Liver (tissue), 9 donors: Measurements from ENCODE around the gene ENAH. TPM values are rescaled to one million over a fixed set of nuclear protein-coding genes. Genes with fewer than 3 reads are reported as not detected.

Experiments
- DNase-seq: peaks from one replicate; pipeline ENCODE4 v3.0.0-alpha.2; 2017; ENCODE audit warnings: low spot score
- H3K27ac ChIP-seq, 2 donors: one replicate each; pipeline ENCODE4 v1.7.0; 2013; ENCODE audit warnings: inconsistent platforms in 2 of 2, low read length in 2 of 2, control low read depth in 1 of 2, low read depth in 1 of 2, mild to moderate bottlenecking in 1 of 2
- H3K27me3 ChIP-seq, 4 donors: one replicate each; pipeline versions ENCODE4 v1.6.1 to v1.7.0; 2013; ENCODE audit warnings: low read length in 3 of 4, inconsistent platforms in 1 of 4, mild to moderate bottlenecking in 1 of 4, moderate library complexity in 1 of 4; ENCODE audit not compliant: control insufficient read depth in 4 of 4, insufficient read depth in 4 of 4
- H3K36me3 ChIP-seq, 4 donors: one replicate each; pipeline versions ENCODE4 v1.6.1 to v1.7.0; 2013; ENCODE audit warnings: low read length in 3 of 4, mild to moderate bottlenecking in 3 of 4, low read depth in 1 of 4, moderate library complexity in 1 of 4; ENCODE audit not compliant: control insufficient read depth in 4 of 4, insufficient read depth in 3 of 4
- H3K4me1 ChIP-seq, 4 donors: one replicate each; pipeline versions ENCODE4 v1.6.1 to v1.7.0; 2013; ENCODE audit warnings: low read length in 3 of 4, mild to moderate bottlenecking in 3 of 4, moderate library complexity in 1 of 4; ENCODE audit not compliant: control insufficient read depth in 4 of 4, insufficient read depth in 4 of 4
- H3K4me3 ChIP-seq, 3 donors: one replicate each; pipeline versions ENCODE4 v1.6.1 to v1.7.0; 2013; ENCODE audit warnings: low read length in 3 of 3, control low read depth in 1 of 3, low read depth in 1 of 3, mild to moderate bottlenecking in 1 of 3
- H3K9ac ChIP-seq, 2 donors: one replicate each; pipeline ENCODE4 v1.7.0; 2013; ENCODE audit warnings: low read length in 2 of 2, mild to moderate bottlenecking in 2 of 2, moderate library complexity in 2 of 2, control low read depth in 1 of 2, low read depth in 1 of 2
- H3K9me3 ChIP-seq, 4 donors: one replicate each; pipeline versions ENCODE4 v1.6.1 to v1.7.0; 2013; ENCODE audit warnings: low read length in 3 of 4; ENCODE audit not compliant: control insufficient read depth in 4 of 4
- ATF3 ChIP-seq: IDR thresholded peaks from 2 replicates; pipeline ENCODE4 v1.6.1; 2016; ENCODE audit warnings: antibody characterized with exemption
- CTCF ChIP-seq: fragments of 150-350 bp; IDR thresholded peaks from 2 replicates; pipeline ENCODE4 v1.5.1; 2017; ENCODE audit warnings: improper control_type of control experiment, low read depth, low read length; ENCODE audit not compliant: missing input control
- EGR1 ChIP-seq, 2 donors: IDR thresholded peaks; 2 replicates each; pipeline ENCODE4 v1.6.1; 2016 to 2018; ENCODE audit warnings: antibody characterized with exemption in 2 of 2, low read depth in 2 of 2
- FOXA1 ChIP-seq: IDR thresholded peaks from 2 replicates; pipeline ENCODE4 v1.6.1; 2016; ENCODE audit warnings: antibody characterized with exemption
- FOXA2 ChIP-seq: IDR thresholded peaks from 2 replicates; pipeline ENCODE4 v1.6.1; 2016; ENCODE audit warnings: antibody characterized with exemption
- GABPA ChIP-seq, 2 donors: IDR thresholded peaks in 1 of 2; conservative IDR thresholded peaks in 1 of 2; 2 replicates each; pipeline ENCODE4 v1.6.1; 2016; ENCODE audit warnings: antibody characterized with exemption in 2 of 2, mild to moderate bottlenecking in 1 of 2, moderate library complexity in 1 of 2
- HNF4A ChIP-seq, 2 donors: conservative IDR thresholded peaks; 2 replicates each; pipeline ENCODE4 v1.6.1; 2016; ENCODE audit warnings: antibody characterized with exemption in 2 of 2, mild to moderate bottlenecking in 2 of 2
- HNF4G ChIP-seq: IDR thresholded peaks from 2 replicates; pipeline ENCODE4 v1.6.1; 2016; ENCODE audit warnings: antibody characterized with exemption
- JUND ChIP-seq, 2 donors: IDR thresholded peaks; 2 replicates each; pipeline ENCODE4 v1.6.1; 2016; ENCODE audit warnings: antibody characterized with exemption in 2 of 2
- MAX ChIP-seq: IDR thresholded peaks from 2 replicates; pipeline ENCODE4 v1.6.1; 2016; ENCODE audit warnings: antibody characterized with exemption
- NR2F2 ChIP-seq: IDR thresholded peaks from 2 replicates; pipeline ENCODE4 v1.6.1; 2016; ENCODE audit warnings: antibody characterized with exemption
- RAD21 ChIP-seq, 2 donors: IDR thresholded peaks; 2 replicates each; pipeline ENCODE4 v1.6.1; 2016; ENCODE audit warnings: antibody characterized with exemption in 2 of 2, mild to moderate bottlenecking in 2 of 2
- REST ChIP-seq: IDR thresholded peaks from 2 replicates; pipeline ENCODE4 v1.6.1; 2016; ENCODE audit warnings: antibody characterized with exemption, mild to moderate bottlenecking
- RXRA ChIP-seq, 2 donors: IDR thresholded peaks; 2 replicates each; pipeline ENCODE4 v1.6.1; 2017 to 2018; ENCODE audit warnings: antibody characterized with exemption in 2 of 2, mild to moderate bottlenecking in 1 of 2
- SP1 ChIP-seq: IDR thresholded peaks from 2 replicates; pipeline ENCODE4 v1.6.1; 2018; ENCODE audit warnings: antibody characterized with exemption, mild to moderate bottlenecking
- TAF1 ChIP-seq: conservative IDR thresholded peaks from 2 replicates; pipeline ENCODE4 v1.6.1; 2016; ENCODE audit warnings: antibody characterized with exemption, mild to moderate bottlenecking
- YY1 ChIP-seq: IDR thresholded peaks from 2 replicates; pipeline ENCODE4 v1.6.1; 2016; ENCODE audit warnings: antibody characterized with exemption, mild to moderate bottlenecking
- ZBTB33 ChIP-seq: IDR thresholded peaks from 2 replicates; pipeline ENCODE4 v1.6.1; 2016; ENCODE audit warnings: antibody characterized with exemption
- WGBS: extraction: QIAGEN DNeasy Blood & Tissue Kit; methylation state at CpG from one replicate; pipeline ENCODE4 v1.1.7; 2013; 5-methylcytosine and 5-hydroxymethylcytosine counted together
- polyA plus RNA-seq, 2 donors: library from polyadenylated mRNA; stranded (reverse) in 1 of 2; unstranded in 1 of 2; fragments of 200-250 nt in 1 of 2; fragments of >200 nt in 1 of 2; fragmentation: Nextera tagmentation in 1 of 2; extraction: Ambion mirVana in 1 of 2; gene quantifications; one replicate each; pipeline versions ENCODE4 v1.2.1 to v1.2.3, GENCODE V29; 2013 to 2015
- total RNA-seq, 2 donors: library from RNA; depleted of rRNA; stranded (reverse); fragments of >200 nt; gene quantifications; one replicate each; pipeline ENCODE4 v1.2.3, GENCODE V29; 2014
- donor health status: healthy.
- donor health status: healthy.
- donor health status: healthy.
- donor health status: healthy.
- donor health status: healthy.

Gene ENAH
- total and polyA plus RNA-seq, 4 donors: 2.8 to 8.4 (median 4.5) TPM

GRCh38 chr1:225523263-225523950 lies 129.5 kb downstream of the ENAH start:
- Histone ChIP-seq H3K9ac (no peak overlapping the region), H3K36me3 (no peaks in the 10 kb centered on the region), H3K4me3 (no peak overlapping the region), H3K27me3 (no peaks in the 10 kb centered on the region), H3K9me3 (no peaks in the 10 kb centered on the region), H3K4me1 (peaks cover 0 to 3% (median 0%) of the 10 kb centered on the region in 4 donors), H3K27ac (no peak overlapping the region)
- no peak for DNase-seq
- TF ChIP-seq SP1: no peak
- TF ChIP-seq MAX: no peak
- no peak for TF ChIP-seq REST
- no peak for TF ChIP-seq HNF4G
- WGBS: 83% methylated on average over 4 of the region's 4 CpGs

GRCh38 chr1:225522588-225523262 lies 130.2 kb downstream of the ENAH start:
- Histone ChIP-seq H3K9me3 (no peaks in the 10 kb centered on the region), H3K36me3 (no peaks in the 10 kb centered on the region), H3K27ac (no peak overlapping the region), H3K4me3 (no peak overlapping the region), H3K27me3 (no peaks in the 10 kb centered on the region), H3K9ac (no peak overlapping the region), H3K4me1 (peaks cover 0 to 3% (median 0%) of the 10 kb centered on the region in 4 donors)
- no peak for TF ChIP-seq YY1
- TF ChIP-seq ATF3: no peak
- TF ChIP-seq GABPA (IDR thresholded peaks at IDR 0.05 in 1 of 2, conservative IDR thresholded peaks at IDR 0.05 in 1 of 2): no peak
- TF ChIP-seq RXRA (IDR thresholded peaks at IDR 0.05): no peak
- no peak for TF ChIP-seq JUND (IDR thresholded peaks at IDR 0.05)
- no peak for TF ChIP-seq FOXA1
- no peak for TF ChIP-seq SP1
- no peak for TF ChIP-seq TAF1
- no peak for TF ChIP-seq REST
- TF ChIP-seq HNF4A (conservative IDR thresholded peaks at IDR 0.05): no peak
- no peak for TF ChIP-seq NR2F2
- TF ChIP-seq CTCF: no peak
- TF ChIP-seq ZBTB33: no peak
- no peak for TF ChIP-seq EGR1 (IDR thresholded peaks at IDR 0.05; ENCODE audit: low read depth in 2 of 2)
- TF ChIP-seq FOXA2: no peak
- no peak for TF ChIP-seq HNF4G
- no peak for TF ChIP-seq RAD21 (IDR thresholded peaks at IDR 0.05)
- TF ChIP-seq MAX: no peak
- DNase-seq: no peak
- WGBS: 78% methylated on average over 1 of the region's 1 CpG
